Right kidney (tissue), 1 donor: ENCODE results near the gene GIMAP5.
"Not testable (repeated sequence)": the region's sequence is repeated elsewhere in the genome, so short reads cannot be mapped to it uniquely, and the experiment has no call there.

Source experiments
- DNase-seq: peaks from one replicate; pipeline ENCODE4 v3.0.0-alpha.2; 2016

The GIMAP5 gene

GRCh38 chr7:150774131-150774530 lies 36.9 kb downstream of the GIMAP5 start:
- not testable (repeated sequence) for DNase-seq

DNA sequence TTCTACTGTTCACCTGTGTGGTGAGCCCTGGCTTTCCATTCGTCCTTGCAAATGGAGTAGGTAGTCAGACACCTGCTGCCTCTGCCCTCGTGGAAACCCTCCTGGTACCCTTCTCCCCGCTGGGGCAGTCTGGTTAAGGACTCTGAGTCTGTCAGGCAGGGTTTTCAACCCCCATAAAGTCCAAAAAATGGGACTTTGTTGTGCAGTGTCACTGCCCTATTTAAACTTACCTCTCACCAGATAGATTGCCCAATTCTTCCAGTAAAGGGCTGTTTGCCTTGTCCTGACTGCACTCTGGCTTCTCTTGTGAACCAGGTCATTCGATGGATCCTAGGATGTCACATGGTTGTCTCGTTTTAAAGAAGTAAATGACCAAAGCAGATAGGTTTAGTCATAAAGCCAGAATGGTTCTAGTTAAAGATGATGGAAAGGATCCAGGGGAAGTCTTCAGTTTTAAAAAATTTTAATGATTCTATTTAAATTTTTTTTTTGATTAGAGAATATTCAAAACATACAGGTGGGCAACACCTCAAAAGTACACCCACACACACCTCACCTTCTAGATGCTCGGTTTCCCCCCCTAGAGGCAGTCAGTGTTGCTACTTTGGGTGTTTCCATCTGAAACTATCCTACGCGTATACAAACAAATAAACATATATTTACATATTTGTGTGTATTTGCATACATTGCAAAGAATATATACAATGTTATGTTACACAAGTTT lies 41.0 kb downstream of the GIMAP5 start:
- DNase-seq, result no peak

GRCh38 chr7:150778738-150779301 lies 41.6 kb downstream of the GIMAP5 start:
- peak; percentile 33 for DNase-seq

DNA sequence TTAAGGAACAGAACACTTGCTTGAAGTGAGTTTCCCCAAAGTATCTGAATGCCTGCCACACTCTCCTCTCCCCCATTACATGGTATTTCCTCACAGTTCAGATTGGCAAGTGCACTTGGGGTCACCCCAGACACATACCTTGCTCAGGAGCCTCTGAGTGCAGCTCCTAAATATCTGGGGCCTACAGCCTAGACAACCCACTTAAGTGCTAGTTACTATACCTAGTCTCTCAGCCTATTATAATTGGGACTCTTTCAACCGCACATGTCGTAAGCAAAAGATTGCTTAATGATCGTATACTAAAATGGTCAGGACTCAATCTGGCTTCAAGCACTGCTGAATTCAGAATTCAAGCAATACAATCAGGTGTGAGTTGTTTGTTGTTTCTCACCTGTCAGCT lies 43.1 kb downstream of the GIMAP5 start:
- no peak for DNase-seq

GRCh38 chr7:150781103-150781502 lies 43.9 kb downstream of the GIMAP5 start:
- no peak for DNase-seq

DNA sequence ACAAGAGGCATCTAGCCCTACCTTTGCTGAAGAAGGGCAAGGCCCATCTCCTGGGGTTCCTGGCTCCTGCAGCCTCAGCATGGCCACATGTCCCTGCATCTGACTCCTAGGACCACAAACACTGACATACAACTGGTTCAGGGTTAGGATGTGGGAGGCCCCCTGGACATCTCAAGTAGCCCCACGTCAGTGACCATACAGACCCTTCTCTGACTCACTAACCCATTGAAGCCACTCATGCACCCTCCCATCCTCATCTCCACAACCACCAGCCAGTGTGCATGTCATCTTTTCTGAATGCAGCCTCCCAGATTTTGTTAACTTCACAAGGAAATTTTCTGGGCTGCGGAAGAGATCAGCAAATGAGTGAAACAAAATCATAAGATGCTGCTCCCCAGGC lies 44.7 kb downstream of the GIMAP5 start:
- no peak for DNase-seq

DNA sequence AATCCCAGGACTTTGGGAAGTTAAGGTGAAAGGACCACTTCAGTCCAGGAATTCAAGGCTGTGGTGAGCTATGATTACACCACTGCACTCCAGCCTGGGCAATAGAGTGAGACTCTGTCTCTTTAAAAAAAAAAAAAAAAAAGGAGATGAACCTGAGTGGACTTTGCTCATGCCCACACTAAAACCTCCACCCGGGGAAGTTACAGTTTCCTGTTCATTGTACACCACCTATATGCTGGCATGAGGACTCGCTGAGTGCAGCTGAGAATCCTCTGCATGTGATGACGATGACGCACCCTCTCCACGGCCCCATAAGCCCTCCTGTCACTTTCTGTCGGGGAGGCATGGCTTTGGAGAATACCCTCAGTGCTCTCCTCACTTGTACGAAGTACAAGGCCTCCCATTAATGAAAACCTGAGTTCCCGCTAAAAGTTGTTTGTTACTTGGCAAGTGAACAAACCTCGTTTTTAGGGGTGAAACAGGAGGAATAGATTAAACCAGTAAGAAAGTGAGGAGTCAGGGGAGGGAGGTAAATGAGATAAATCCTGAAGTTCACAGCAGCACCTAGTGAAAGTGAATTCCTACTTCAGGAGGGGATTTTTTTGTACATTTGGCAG lies 47.0 kb downstream of the GIMAP5 start:
- DNase-seq, result peak; percentile 19

- DNase-seq, result no peak
Observed at GRCh38 chr7:150784954-150785353, 47.7 kb downstream of the GIMAP5 start.

DNA sequence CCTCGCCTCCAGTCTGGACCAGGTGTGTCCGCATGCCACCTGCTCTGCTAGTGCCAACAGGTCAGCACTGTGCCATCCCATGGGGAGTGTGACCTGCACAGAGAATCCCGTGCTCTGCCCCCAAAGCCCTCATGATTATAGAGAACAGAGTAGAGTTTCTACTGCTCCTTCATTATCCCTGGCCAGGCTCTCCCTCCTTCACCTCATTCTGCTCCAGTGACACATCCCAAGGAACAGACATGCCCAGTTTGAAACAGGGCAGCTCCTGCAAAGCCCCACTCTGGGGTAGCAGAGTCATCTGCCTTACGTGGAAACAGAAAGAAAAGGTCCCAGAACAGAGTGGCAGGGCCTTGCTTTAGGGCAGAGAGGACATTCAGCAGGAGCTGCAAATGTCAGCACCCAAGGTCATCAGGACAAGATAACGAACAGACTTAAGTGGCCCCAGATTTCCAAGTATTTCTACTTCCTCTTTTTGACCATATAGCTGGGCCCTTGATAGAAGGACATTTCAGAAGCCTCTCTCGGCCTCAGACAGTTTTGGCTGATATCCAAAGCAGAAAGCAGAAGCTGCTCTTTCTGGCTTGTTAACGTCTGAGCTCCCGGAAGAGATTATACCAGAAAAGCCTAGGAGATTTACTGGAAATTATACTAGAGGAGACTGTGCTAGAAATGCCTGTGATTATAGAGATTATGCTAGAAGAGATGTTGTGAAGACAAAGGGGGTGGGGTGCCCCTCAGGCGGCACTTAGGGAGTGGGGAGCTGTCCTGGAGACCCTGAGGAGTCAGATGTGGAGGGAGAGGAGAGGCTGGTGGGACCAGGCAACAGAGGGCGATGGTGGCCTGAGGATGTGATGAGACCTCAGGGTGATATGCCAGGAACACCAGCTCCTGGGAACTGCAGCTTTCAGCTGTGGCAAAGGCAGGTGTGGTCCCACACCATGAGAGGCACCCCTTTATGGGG lies 50.4 kb downstream of the GIMAP5 start:
- no peak for DNase-seq

GRCh38 chr7:150788474-150789269 lies 51.5 kb downstream of the GIMAP5 start:
- no peak for DNase-seq

GRCh38 chr7:150790416-150791075 lies 53.3 kb downstream of the GIMAP5 start:
- no peak for DNase-seq

GRCh38 chr7:150791304-150791703 lies 54.1 kb downstream of the GIMAP5 start:
- DNase-seq, result no peak

DNA sequence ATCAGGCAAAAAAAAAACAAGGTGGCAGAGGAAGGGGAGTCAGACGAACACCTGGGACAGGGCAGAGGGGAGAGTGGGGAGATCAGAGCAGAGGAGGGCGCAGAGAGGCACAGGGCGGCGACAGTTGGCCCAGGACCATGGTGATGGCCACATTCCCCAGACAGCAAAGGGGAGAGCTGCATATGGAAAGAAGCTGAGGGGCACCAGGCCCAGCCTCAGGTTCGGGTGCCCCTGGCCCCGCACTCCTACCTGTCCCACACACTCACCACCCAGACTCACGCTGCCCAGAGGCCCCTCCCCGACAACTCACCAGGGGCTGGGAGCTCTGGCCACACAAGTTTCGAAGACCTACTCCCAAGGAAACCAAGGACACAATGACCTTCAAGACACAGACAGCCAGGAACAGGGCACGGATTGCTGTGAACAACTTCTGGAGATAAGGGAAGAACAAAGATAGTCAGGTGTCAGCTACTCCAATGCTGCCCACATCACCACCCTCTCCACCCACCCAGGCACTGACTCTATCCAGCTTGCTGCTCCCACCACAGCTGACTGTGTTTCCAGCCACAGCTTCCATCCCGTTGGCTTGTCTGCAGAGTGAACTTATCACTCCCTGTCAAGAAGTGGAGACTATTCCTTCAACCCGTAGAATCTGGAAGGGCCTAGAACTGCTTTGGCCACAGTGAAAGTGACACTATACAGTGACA lies 54.7 kb downstream of the GIMAP5 start:
- DNase-seq, result no peak
